Endothelial cell of umbilical vein (primary cell): ENCODE measurements around the gene AP3S2. TPM values are rescaled to one million over a fixed set of nuclear protein-coding genes. Genes with fewer than 3 reads are reported as not detected.

Source experiments
- BruUV-seq: library from RNA; stranded (reverse); fragments of 400-500 nt; replicated peaks from 2 replicates; lab custom pipeline; 2021; lab: Mats Ljungman, UMichigan
- CTCF ChIA-PET: fragments of 300-600, 350-600 bp; sonication (Branson Sonifier 250); formaldehyde crosslinking; loops from one replicate; lab custom pipeline; 2021; ENCODE audit warnings: antibody characterized with exemption, inconsistent platforms; lab: Charles Lee
- POLR2A ChIA-PET: fragments of 300-600, 350-600 bp; sonication (Branson Sonifier 250); formaldehyde crosslinking; loops from one replicate; lab custom pipeline; 2021; ENCODE audit warnings: antibody characterized with exemption, inconsistent platforms; lab: Charles Lee
- DNase-seq: peaks from one replicate; pipeline ENCODE4 v3.0.0-alpha.2; 2011; ENCODE audit warnings: low read depth, low spot score
- FAIRE-seq: peaks from 2 replicates; lab custom pipeline; 2011; peaks lifted over from hg19 to GRCh38; lab: Jason Lieb, UNC
- H2AFZ ChIP-seq: 2 replicates; pipeline ENCODE4 v1.6.0; 2012; ENCODE audit warnings: low read depth, low read length, control low read depth, inconsistent platforms
- H3K27ac ChIP-seq: 2 replicates; pipeline ENCODE4 v1.5.1; 2011; ENCODE audit warnings: low read depth, mild to moderate bottlenecking, control low read depth, low read length, moderate library complexity; ENCODE audit not compliant: insufficient read depth
- H3K27me3 ChIP-seq, 2 experiments: 2 replicates each; pipeline versions ENCODE4 v1.6.0 to v1.6.1; 2011; ENCODE audit warnings: low read length in 2 of 2, mixed read lengths in 1 of 2; ENCODE audit not compliant: control insufficient read depth in 2 of 2, insufficient read depth in 2 of 2
- H3K36me3 ChIP-seq, 2 experiments: 2 replicates in 1 of 2; 3 replicates in 1 of 2; pipeline ENCODE4 v1.5.1; 2011; ENCODE audit warnings: low read length in 2 of 2, mild to moderate bottlenecking in 1 of 2, moderate library complexity in 1 of 2; ENCODE audit not compliant: control insufficient read depth in 2 of 2, insufficient read depth in 2 of 2; ENCODE audit errors: extremely low read depth in 1 of 2
- H3K4me1 ChIP-seq: 3 replicates; pipeline ENCODE4 v1.5.1; 2011; ENCODE audit warnings: mild to moderate bottlenecking, low read length; ENCODE audit not compliant: control insufficient read depth, insufficient read depth; ENCODE audit errors: extremely low read depth
- H3K4me2 ChIP-seq: 2 replicates; pipeline ENCODE4 v1.6.1; 2011; ENCODE audit warnings: low read length, control low read depth, mixed read lengths; ENCODE audit not compliant: insufficient read depth
- H3K4me3 ChIP-seq, 3 experiments: fragments of 200-600 bp in 1 of 3; sonication (generic), shearing (Covaris generic) in 1 of 3; replicated peaks in 1 of 3; 2 replicates each; pipeline ENCODE4 v1.5.1; 2011 to 2016; ENCODE audit warnings: control low read depth in 3 of 3, low read length in 3 of 3, mild to moderate bottlenecking in 2 of 3, inconsistent platforms in 1 of 3, low read depth in 1 of 3, moderate library complexity in 1 of 3; ENCODE audit not compliant: insufficient read depth in 1 of 3
- H3K79me2 ChIP-seq: 2 replicates; pipeline ENCODE4 v1.6.0; 2012; ENCODE audit warnings: low read length, inconsistent platforms; ENCODE audit not compliant: control insufficient read depth, insufficient read depth
- H3K9ac ChIP-seq: replicated peaks from 2 replicates; pipeline ENCODE3; 2011; ENCODE audit warnings: low read length, control low read depth; ENCODE audit not compliant: insufficient read depth; ENCODE audit errors: extremely low read depth
- H3K9me1 ChIP-seq: replicated peaks from 3 replicates; pipeline ENCODE4 v1.6.0; 2011; ENCODE audit warnings: mild to moderate bottlenecking, low read length; ENCODE audit not compliant: control insufficient read depth, insufficient read depth; ENCODE audit errors: extremely low read depth
- H3K9me3 ChIP-seq: replicated peaks from 2 replicates; pipeline ENCODE4 v1.5.1; 2012; ENCODE audit warnings: low read length, inconsistent platforms; ENCODE audit not compliant: control insufficient read depth, insufficient read depth
- H4K20me1 ChIP-seq: replicated peaks from 2 replicates; pipeline ENCODE3; 2011; ENCODE audit warnings: mild to moderate bottlenecking, low read length; ENCODE audit not compliant: control insufficient read depth, insufficient read depth; ENCODE audit errors: extremely low read depth
- EZH2 ChIP-seq: IDR thresholded peaks from 2 replicates; pipeline ENCODE4 v1.6.1; 2012; ENCODE audit warnings: borderline replicate concordance, low read depth, mild to moderate bottlenecking, moderate library complexity, low read length, inconsistent platforms; ENCODE audit not compliant: severe bottlenecking
- FOS ChIP-seq: IDR thresholded peaks from 2 replicates; pipeline ENCODE4 v1.6.1; 2011; ENCODE audit warnings: mild to moderate bottlenecking, low read length, moderate library complexity, borderline replicate concordance; ENCODE audit not compliant: insufficient read depth
- GATA2 ChIP-seq: IDR thresholded peaks from 2 replicates; pipeline ENCODE4 v1.7.0; 2011; ENCODE audit warnings: low read depth, mild to moderate bottlenecking, moderate library complexity, mixed read lengths, low read length; ENCODE audit not compliant: insufficient read length, insufficient read depth
- JUN ChIP-seq: IDR thresholded peaks from 2 replicates; pipeline ENCODE4 v1.6.1; 2011; ENCODE audit warnings: borderline replicate concordance, low read depth; ENCODE audit not compliant: insufficient read length, insufficient read depth
- MYC ChIP-seq: IDR thresholded peaks from one replicate; pipeline ENCODE4 v1.6.1; 2011; ENCODE audit warnings: mild to moderate bottlenecking, low read depth, low read length
- POLR2A ChIP-seq: IDR thresholded peaks from 2 replicates; pipeline ENCODE4 v1.6.1; 2012; ENCODE audit warnings: low read depth, mild to moderate bottlenecking, control low read depth, low read length
- dilution Hi-C: fragments of 300-500 bp; cut with MboI; formaldehyde crosslinking; loops from one replicate; pipeline ENCODE4 v1.15.0; 2019; ENCODE audit warnings: low sequenced_read_pairs; ENCODE audit not compliant: extremely low pct_ligation_motif_present
- intact Hi-C: fragments of 100-400 bp; cut with micrococcal nuclease; formaldehyde crosslinking; loops from one replicate; pipeline ENCODE4 v1.10.0; 2022
- polyA plus RNA-seq, 4 experiments: library from polyadenylated mRNA; depleted of rRNA in 3 of 4; stranded (reverse) in 3 of 4; unstranded in 1 of 4; fragments of >200 nt; gene quantifications; 2 replicates each; pipeline versions ENCODE4 v1.2.1 to v1.2.3, GENCODE V29; 2011 to 2012; ENCODE audit warnings: missing spikeins in 1 of 4
- total RNA-seq: library from RNA; stranded (reverse); gene quantifications from 2 replicates; pipeline ENCODE4 v1.2.3, GENCODE V29; 2021
- TF ChIP-seq, protein P1 (sequence below): IDR thresholded peaks from 2 replicates; pipeline ENCODE4 v1.6.1; 2011; ENCODE audit not compliant: insufficient read depth, insufficient read length

Gene AP3S2
- total and polyA plus RNA-seq, 2 donors (not counting 3 experiments of a cell fraction or from before 2014, with no cell fraction given) = 14.6 to 31.1 TPM

DNA sequence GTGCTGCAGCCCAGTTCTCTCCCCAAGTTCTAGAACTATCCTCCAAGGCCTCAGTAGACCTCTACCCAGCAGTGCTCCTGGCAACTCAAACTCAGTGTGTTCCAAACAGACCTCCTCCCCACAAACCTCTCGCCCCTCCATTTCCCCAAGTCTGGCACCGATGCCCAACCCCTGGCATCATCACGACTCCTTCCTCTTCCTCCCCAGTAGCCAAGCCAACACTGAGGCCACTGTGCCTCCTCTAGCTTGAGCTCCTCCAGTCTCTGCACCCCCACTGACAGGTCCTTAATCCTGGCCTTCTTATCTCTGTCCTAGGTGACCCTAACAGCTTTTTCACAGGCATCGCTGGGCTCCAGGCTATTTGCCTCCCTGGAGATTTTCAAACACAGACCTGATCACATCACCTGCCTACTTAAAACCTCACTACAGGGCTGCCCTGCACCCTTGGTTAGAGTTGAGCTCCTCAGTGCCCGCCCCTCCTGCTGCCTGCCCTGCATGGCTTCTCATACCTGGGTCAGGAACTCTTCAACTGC is 12.1 kb upstream of the AP3S2 start:
- no peak for TF ChIP-seq GATA2
- no peak for TF ChIP-seq EZH2
- Histone ChIP-seq H3K79me2 (no peaks in the 10 kb centered on the region), H3K4me1 (no peaks in the 10 kb centered on the region), H3K27ac (no peak overlapping the region), H3K9me3 (no peaks in the 10 kb centered on the region), H2AFZ (no peak overlapping the region), H3K9ac (no peak overlapping the region), H4K20me1 (no peaks in the 10 kb centered on the region), H3K9me1 (no peaks in the 10 kb centered on the region), H3K4me2 (no peak overlapping the region), H3K4me3 (no peak overlapping the region), H3K27me3 (no peaks in the 10 kb centered on the region), H3K36me3 (peaks cover 0 to 25% of the 10 kb centered on the region in 2 experiments)
- ChIA-PET POLR2A (no interaction called here), CTCF (no interaction called here)
- intact Hi-C loops (no loop called here), dilution Hi-C loops (no loop called here)
- DNase-seq = no peak
- FAIRE-seq = no peak
- BruUV-seq = no TSS peak

DNA sequence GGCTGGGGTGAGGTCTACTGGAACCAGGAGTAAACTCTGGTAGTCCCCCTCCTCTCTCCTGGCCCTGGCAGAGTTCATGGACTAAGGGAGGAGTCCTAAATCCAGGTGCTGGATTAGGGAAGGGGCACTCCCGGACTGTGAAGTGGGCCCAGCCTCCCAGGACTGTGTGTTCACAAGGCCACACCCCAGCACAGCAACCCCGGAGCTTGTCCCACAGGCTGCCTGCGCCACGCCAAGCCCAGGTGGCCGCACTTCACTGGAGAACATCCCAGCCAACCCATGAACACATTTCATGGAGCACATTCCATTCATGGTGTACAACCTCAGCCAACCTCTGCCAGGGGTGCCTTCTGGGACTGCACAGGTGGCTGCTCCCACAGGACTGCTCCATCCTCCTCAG is 10.7 kb upstream of the AP3S2 start:
- Histone ChIP-seq H2AFZ (no peak overlapping the region), H3K79me2 (no peaks in the 10 kb centered on the region), H3K9ac (no peak overlapping the region), H3K4me1 (no peaks in the 10 kb centered on the region), H3K9me3 (no peaks in the 10 kb centered on the region), H3K36me3 (peaks cover 0 to 20% of the 10 kb centered on the region in 2 experiments), H4K20me1 (no peaks in the 10 kb centered on the region), H3K9me1 (no peaks in the 10 kb centered on the region), H3K27me3 (no peaks in the 10 kb centered on the region), H3K4me2 (no peak overlapping the region), H3K4me3 (no peak overlapping the region), H3K27ac (no peak overlapping the region)
- intact Hi-C loops (no loop called here), dilution Hi-C loops (no loop called here)
- CTCF ChIA-PET = no interaction called here
- DNase-seq = no peak
- no peak for FAIRE-seq
- TF ChIP-seq, protein P1, sequence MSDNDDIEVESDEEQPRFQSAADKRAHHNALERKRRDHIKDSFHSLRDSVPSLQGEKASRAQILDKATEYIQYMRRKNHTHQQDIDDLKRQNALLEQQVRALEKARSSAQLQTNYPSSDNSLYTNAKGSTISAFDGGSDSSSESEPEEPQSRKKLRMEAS = no peak
- no peak for TF ChIP-seq GATA2
- no peak for TF ChIP-seq POLR2A
- TF ChIP-seq FOS = no peak
- TF ChIP-seq MYC = no peak
- TF ChIP-seq JUN = no peak
- POLR2A ChIA-PET = no interaction called here
- BruUV-seq = no TSS peak
